Measurements from ENCODE around the gene SEC14L5.

- TF ChIP-seq CTCF (IDR thresholded peaks at IDR 0.05 in 2 of 3, conservative IDR thresholded peaks at IDR 0.05 in 1 of 3; ENCODE audit: control insufficient read depth in 2 of 3, extremely low read depth in 1 of 3, insufficient read depth in 1 of 3, low read depth in 3 of 3, low read length in 3 of 3) (no peak), PKNOX1 (IDR thresholded peaks at IDR 0.05) (no peak), MAX (IDR thresholded peaks at IDR 0.05; ENCODE audit: low read depth, low read length) (no peak)
These were observed 44.2 kb upstream of the SEC14L5 start for GRCh38 chr16:4913774-4914525.

All from GM12878 (cell line).